T-helper 2 cell treated with Interferon-gamma antibody and Interleukin-4, amounts not matched to agents 100 ng/mL and 5 ng/mL, for 36 hours (primary cell): Measurements from ENCODE around the gene ATP6V0B. TPM values are rescaled to one million over a fixed set of nuclear protein-coding genes. Genes with fewer than 3 reads are reported as not detected.

Source experiments
- intact Hi-C: fragments of 100-400 bp; cut with micrococcal nuclease; formaldehyde crosslinking; loops from one replicate; pipeline ENCODE4 v1.15.1; 2023
- total RNA-seq: library from RNA; stranded (reverse); gene quantifications from 2 replicates; pipeline ENCODE4 v1.2.3, GENCODE V29; 2022

ATP6V0B gene
- total RNA-seq, 1 donor from 2014 or later = 137 TPM

- intact Hi-C loops = no loop called here
Observed at GRCh38 chr1:44025816-44026215, 51.1 kb downstream of the ATP6V0B start.

DNA sequence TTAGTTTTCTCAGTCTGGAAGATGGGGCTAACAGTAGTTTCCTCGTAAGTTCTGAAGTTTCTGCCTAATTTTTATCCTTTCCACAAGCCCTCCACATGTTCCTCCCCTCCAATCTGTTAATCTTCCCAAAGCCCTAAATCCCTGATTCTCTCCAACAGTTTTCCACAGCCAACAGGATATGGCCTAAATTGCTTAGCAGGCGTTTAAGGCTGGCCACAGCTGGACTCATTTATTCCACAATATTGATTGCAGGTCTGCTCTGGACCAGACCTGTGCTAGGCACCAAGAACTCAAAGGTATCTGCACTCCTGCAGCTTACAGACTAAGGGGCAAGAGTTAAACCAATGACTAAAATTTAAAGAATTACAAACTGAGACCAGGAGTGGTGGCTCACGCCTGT, 52.6 kb downstream of the ATP6V0B start:
- intact Hi-C loops = no loop called here

Other genes starting within 250 kb of the ATP6V0B start
- gene ARTN, start 41.2 kb upstream of the ATP6V0B start, total RNA-seq = 0.48 and 0.64 TPM in 2 replicates
- 26.1 and 26.8 TPM in 2 replicates for gene IPO13, start 28.0 kb upstream of the ATP6V0B start, total RNA-seq
- gene DPH2, start 5.0 kb upstream of the ATP6V0B start, total RNA-seq = 38.6 and 39.1 TPM in 2 replicates
- 20.1 and 21.1 TPM in 2 replicates for gene B4GALT2, start 4.2 kb downstream of the ATP6V0B start, total RNA-seq
- gene CCDC24, start 16.6 kb downstream of the ATP6V0B start, total RNA-seq = 0.59 and 0.75 TPM in 2 replicates
- 2.6 TPM in 2 replicates for gene SLC6A9, start 56.5 kb downstream of the ATP6V0B start, total RNA-seq
- not detected in 2 replicates for gene KLF17, start 143.9 kb downstream of the ATP6V0B start, total RNA-seq
- not detected in 2 replicates for gene KLF18, start 166.7 kb downstream of the ATP6V0B start, total RNA-seq
- 38.3 and 42.0 TPM in 2 replicates for gene DMAP1, start 238.5 kb downstream of the ATP6V0B start, total RNA-seq